PFSK-1 (cell line): ENCODE measurements around the gene DCD.

Experiments
- FOXP2 ChIP-seq: optimal IDR thresholded peaks from 2 replicates; pipeline ENCODE3; 2011; ENCODE audit warnings: borderline replicate concordance, control low read depth, inconsistent platforms; ENCODE audit not compliant: insufficient read depth; ENCODE audit errors: extremely low read length, extremely low read depth
- POLR2AphosphoS5 ChIP-seq: IDR thresholded peaks from 2 replicates; pipeline ENCODE4 v1.6.1; 2012; ENCODE audit warnings: low read depth, mild to moderate bottlenecking, control low read depth, low read length, moderate library complexity
- SIN3A ChIP-seq: IDR thresholded peaks from 2 replicates; pipeline ENCODE4 v1.6.1; 2012; ENCODE audit warnings: mild to moderate bottlenecking, low read length, moderate library complexity, borderline replicate concordance; ENCODE audit not compliant: insufficient read depth
- TAF1 ChIP-seq: IDR thresholded peaks from 2 replicates; pipeline ENCODE4 v1.6.1; 2012; ENCODE audit warnings: low read length, control low read depth, borderline replicate concordance; ENCODE audit not compliant: insufficient read depth
- TF ChIP-seq, protein P1 (sequence below), 2 experiments: IDR thresholded peaks; 2 replicates each; pipeline versions ENCODE4 v1.6.1 to v1.8.0; 2011 to 2012; ENCODE audit warnings: low read depth in 2 of 2, low read length in 2 of 2, control low read depth in 1 of 2, inconsistent platforms in 1 of 2, mild to moderate bottlenecking in 1 of 2, moderate library complexity in 1 of 2; ENCODE audit not compliant: insufficient read depth in 1 of 2

DNA sequence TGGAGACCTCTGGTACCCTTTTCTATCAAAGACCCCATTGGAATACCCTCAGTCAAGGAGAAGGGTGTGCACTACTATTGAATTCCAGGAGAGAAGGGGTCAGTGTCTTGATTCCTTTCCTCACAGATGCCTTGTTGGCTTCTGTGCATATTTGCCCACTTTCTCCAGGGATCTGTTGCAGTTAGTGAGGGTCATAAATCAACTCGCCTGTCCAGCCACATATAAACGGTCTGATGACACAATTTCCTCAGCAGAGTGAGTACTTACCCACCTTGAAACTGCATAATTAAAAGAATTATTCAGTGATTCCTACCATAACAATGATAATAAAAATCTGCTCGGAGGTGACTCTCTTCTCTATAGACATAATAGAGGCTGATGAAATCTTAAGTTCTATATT lies 13.9 kb upstream of the DCD start:
- TF ChIP-seq POLR2AphosphoS5 (no peak), FOXP2 (no peak), TAF1 (no peak), SIN3A (no peak)
- TF ChIP-seq, protein P1, sequence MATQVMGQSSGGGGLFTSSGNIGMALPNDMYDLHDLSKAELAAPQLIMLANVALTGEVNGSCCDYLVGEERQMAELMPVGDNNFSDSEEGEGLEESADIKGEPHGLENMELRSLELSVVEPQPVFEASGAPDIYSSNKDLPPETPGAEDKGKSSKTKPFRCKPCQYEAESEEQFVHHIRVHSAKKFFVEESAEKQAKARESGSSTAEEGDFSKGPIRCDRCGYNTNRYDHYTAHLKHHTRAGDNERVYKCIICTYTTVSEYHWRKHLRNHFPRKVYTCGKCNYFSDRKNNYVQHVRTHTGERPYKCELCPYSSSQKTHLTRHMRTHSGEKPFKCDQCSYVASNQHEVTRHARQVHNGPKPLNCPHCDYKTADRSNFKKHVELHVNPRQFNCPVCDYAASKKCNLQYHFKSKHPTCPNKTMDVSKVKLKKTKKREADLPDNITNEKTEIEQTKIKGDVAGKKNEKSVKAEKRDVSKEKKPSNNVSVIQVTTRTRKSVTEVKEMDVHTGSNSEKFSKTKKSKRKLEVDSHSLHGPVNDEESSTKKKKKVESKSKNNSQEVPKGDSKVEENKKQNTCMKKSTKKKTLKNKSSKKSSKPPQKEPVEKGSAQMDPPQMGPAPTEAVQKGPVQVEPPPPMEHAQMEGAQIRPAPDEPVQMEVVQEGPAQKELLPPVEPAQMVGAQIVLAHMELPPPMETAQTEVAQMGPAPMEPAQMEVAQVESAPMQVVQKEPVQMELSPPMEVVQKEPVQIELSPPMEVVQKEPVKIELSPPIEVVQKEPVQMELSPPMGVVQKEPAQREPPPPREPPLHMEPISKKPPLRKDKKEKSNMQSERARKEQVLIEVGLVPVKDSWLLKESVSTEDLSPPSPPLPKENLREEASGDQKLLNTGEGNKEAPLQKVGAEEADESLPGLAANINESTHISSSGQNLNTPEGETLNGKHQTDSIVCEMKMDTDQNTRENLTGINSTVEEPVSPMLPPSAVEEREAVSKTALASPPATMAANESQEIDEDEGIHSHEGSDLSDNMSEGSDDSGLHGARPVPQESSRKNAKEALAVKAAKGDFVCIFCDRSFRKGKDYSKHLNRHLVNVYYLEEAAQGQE (IDR thresholded peaks at IDR 0.05; ENCODE audit: insufficient read depth in 1 of 2, low read depth in 2 of 2, low read length in 2 of 2) = no peak
